ENCODE measurements around the gene GRHPR. TPM values are rescaled to one million over a fixed set of nuclear protein-coding genes. Genes with fewer than 3 reads are reported as not detected.
A peak's percentile ranks its signal among the peaks of the same experiment; 100 is the strongest.
"Not testable (repeated sequence)": the region's sequence is repeated elsewhere in the genome, so short reads cannot be mapped to it uniquely, and the experiment has no call there.

Gene GRHPR
- polyA plus RNA-seq, 1 donor from 2014 or later = 128 TPM

DNA sequence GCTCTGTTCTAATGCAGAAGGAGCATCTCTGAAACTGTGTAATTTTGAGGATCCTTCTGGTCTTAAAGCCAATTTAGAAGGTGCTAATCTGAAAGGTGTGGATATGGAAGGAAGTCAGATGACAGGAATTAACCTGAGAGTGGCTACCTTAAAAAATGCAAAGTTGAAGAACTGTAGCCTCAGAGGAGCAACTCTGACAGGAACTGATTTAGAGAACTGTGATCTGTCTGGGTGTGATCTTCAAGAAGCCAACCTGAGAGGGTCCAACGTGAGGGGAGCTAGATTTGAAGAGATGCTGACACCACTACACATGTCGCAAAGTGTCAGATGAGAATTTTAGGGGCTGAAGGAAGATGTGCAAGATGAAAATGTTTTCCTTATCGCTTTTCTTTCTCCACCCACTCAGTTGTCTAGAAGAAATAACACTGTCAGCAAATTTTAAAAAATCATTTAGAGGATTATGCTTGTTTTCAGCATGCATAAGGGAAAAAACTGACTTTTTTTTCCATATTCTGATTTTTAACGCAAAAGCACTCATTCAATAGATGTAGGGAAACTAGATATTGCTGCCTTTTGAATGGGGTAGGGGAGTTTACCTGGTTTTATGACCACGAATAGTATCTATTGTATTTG, 55.6 kb downstream of the GRHPR start:
- not testable (repeated sequence) for H3K9ac ChIP-seq (ENCODE audit: low read length); H3K27me3 ChIP-seq (ENCODE audit: insufficient read depth, low read depth, low read length); H3K4me2 ChIP-seq (ENCODE audit: low read length); H2AFZ ChIP-seq (ENCODE audit: low read depth, low read length); H3K27ac ChIP-seq (ENCODE audit: low read length); H3K4me3 ChIP-seq (ENCODE audit: low read length); H3K36me3 ChIP-seq (ENCODE audit: insufficient read depth, low read length); H3K79me2 ChIP-seq (replicated peaks; ENCODE audit: insufficient read depth, low read length); H3K9me2 ChIP-seq (ENCODE audit: insufficient read depth, low read length); H3F3A ChIP-seq (ENCODE audit: insufficient read depth, low read length, poor library complexity, severe bottlenecking); H3K9me3 ChIP-seq (ENCODE audit: low read length); H4K20me1 ChIP-seq (ENCODE audit: insufficient read depth)

DNA sequence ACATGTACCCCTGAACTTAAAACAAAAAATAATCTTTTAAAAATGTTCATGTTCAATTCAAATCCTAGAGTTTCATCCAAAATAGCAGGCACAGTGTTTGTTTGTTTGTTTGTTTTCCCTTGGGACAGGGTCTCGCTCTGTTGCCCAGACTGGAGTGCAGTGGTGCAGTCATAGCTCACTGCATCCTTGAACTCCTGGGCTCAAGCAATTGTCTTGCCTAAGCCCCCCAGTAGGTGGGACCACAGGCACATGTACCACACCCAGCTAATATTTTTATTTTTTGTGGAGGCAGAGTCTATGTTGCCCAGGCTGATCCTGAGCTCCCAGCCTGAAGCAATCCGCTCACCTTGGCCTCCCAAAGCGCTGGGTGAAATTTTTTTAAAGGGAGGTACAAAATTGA, 58.3 kb downstream of the GRHPR start:
- H3K9ac ChIP-seq (ENCODE audit: low read length) = no peak overlapping the region

DNA sequence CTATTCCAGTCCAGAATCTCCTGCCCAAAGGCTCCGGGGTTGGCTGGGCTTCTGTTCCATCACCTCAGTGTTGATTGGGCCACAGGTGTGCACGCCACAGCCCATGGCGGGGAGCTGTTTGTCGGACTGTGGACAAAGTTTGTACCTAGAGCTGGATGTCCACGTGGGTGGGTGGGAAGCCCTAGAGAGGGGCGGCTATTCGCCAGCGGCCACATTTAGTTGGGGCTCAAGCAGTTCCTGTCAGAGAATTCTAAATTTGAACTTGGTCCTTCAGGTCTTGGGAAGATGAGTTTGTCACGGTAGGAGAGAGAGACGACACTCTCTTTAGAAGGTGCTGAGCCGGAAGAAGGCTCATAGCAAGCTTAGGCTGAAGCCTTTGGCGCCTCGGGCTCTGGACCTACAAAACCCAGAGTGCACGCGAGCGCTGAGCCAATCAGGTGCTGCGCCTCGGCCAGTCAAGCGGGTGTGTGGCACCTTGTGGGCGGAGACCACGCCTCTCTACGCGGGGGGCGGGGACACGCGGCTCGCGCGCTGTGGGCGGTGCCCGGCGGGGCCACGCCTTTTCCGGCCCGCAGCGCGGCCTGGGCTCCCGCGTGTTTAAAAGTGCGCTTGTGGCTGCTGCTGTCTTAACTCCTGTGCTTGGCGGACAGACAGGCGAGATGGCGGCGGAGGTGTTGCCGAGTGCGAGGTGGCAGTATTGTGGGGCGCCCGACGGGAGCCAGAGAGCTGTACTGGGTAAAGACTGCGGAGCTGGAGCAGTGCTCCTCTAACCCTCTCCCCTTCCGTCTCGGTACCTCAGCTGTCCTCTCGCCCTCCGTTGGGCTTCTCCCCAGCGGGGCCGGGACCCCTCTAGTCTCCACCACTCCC, 63.1 kb downstream of the GRHPR start, which contains the start of gene POLR1E:
POLR1E (plus strand) TSS at position 560 of the 867 bp plus-strand sequence; CDS start at position 660, 100 bp downstream.
- Histone ChIP-seq H4K20me1 (ENCODE audit: insufficient read depth) (no peaks in the 10 kb centered on the region), H3F3A (ENCODE audit: insufficient read depth, low read length, poor library complexity, severe bottlenecking) (no peaks in the 10 kb centered on the region), H3K9ac (ENCODE audit: low read length) (peak within 1 kb of the TSS; percentile 63), H3K4me2 (ENCODE audit: low read length) (peak within 1 kb of the TSS; percentile 76), H3K27me3 (ENCODE audit: insufficient read depth, low read depth, low read length) (no peaks in the 10 kb centered on the region), H2AFZ (ENCODE audit: low read depth, low read length) (peak within 1 kb of the TSS; percentile 43), H3K4me3 (ENCODE audit: low read length) (peak within 1 kb of the TSS; percentile 80), H3K9me3 (ENCODE audit: low read length) (no peaks in the 10 kb centered on the region), H3K79me2 (replicated peaks; ENCODE audit: insufficient read depth, low read length) (no peaks in the 10 kb centered on the region), H3K27ac (ENCODE audit: low read length) (no peak within 1 kb of the TSS), H3K9me2 (ENCODE audit: insufficient read depth, low read length) (no peaks in the 10 kb centered on the region), H3K36me3 (ENCODE audit: insufficient read depth, low read length) (no peaks in the 10 kb centered on the region)
- TF ChIP-seq, protein P1, sequence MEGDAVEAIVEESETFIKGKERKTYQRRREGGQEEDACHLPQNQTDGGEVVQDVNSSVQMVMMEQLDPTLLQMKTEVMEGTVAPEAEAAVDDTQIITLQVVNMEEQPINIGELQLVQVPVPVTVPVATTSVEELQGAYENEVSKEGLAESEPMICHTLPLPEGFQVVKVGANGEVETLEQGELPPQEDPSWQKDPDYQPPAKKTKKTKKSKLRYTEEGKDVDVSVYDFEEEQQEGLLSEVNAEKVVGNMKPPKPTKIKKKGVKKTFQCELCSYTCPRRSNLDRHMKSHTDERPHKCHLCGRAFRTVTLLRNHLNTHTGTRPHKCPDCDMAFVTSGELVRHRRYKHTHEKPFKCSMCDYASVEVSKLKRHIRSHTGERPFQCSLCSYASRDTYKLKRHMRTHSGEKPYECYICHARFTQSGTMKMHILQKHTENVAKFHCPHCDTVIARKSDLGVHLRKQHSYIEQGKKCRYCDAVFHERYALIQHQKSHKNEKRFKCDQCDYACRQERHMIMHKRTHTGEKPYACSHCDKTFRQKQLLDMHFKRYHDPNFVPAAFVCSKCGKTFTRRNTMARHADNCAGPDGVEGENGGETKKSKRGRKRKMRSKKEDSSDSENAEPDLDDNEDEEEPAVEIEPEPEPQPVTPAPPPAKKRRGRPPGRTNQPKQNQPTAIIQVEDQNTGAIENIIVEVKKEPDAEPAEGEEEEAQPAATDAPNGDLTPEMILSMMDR (IDR thresholded peaks at IDR 0.05; ENCODE audit: poor library complexity, severe bottlenecking) = no peak
- TF ChIP-seq TAF1 (IDR thresholded peaks at IDR 0.05; ENCODE audit: low read depth) = no peak
- peak; percentile 43 for TF ChIP-seq SMC3 (conservative IDR thresholded peaks at IDR 0.05; ENCODE audit: poor library complexity)
- TF ChIP-seq, protein P2, sequence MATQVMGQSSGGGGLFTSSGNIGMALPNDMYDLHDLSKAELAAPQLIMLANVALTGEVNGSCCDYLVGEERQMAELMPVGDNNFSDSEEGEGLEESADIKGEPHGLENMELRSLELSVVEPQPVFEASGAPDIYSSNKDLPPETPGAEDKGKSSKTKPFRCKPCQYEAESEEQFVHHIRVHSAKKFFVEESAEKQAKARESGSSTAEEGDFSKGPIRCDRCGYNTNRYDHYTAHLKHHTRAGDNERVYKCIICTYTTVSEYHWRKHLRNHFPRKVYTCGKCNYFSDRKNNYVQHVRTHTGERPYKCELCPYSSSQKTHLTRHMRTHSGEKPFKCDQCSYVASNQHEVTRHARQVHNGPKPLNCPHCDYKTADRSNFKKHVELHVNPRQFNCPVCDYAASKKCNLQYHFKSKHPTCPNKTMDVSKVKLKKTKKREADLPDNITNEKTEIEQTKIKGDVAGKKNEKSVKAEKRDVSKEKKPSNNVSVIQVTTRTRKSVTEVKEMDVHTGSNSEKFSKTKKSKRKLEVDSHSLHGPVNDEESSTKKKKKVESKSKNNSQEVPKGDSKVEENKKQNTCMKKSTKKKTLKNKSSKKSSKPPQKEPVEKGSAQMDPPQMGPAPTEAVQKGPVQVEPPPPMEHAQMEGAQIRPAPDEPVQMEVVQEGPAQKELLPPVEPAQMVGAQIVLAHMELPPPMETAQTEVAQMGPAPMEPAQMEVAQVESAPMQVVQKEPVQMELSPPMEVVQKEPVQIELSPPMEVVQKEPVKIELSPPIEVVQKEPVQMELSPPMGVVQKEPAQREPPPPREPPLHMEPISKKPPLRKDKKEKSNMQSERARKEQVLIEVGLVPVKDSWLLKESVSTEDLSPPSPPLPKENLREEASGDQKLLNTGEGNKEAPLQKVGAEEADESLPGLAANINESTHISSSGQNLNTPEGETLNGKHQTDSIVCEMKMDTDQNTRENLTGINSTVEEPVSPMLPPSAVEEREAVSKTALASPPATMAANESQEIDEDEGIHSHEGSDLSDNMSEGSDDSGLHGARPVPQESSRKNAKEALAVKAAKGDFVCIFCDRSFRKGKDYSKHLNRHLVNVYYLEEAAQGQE (IDR thresholded peaks at IDR 0.05; ENCODE audit: borderline replicate concordance) = no peak
- TF ChIP-seq MXI1 (conservative IDR thresholded peaks at IDR 0.05; ENCODE audit: poor library complexity, severe bottlenecking) = peak; percentile 94
- peak; percentile 66 for TF ChIP-seq POLR2AphosphoS5 (IDR thresholded peaks at IDR 0.05)
- TF ChIP-seq EZH2 (IDR thresholded peaks at IDR 0.05; ENCODE audit: borderline replicate concordance, insufficient read depth, low read length, poor library complexity, severe bottlenecking) = no peak
- no peak for TF ChIP-seq RAD21 (conservative IDR thresholded peaks at IDR 0.05)
- TF ChIP-seq EP300 (conservative IDR thresholded peaks at IDR 0.05; ENCODE audit: poor library complexity, severe bottlenecking) = peak; percentile 14

More for the DNA sequence above, 58.3 kb downstream of the GRHPR start:
- Histone ChIP-seq H3K27me3 (ENCODE audit: insufficient read depth, low read depth, low read length) (no peaks in the 10 kb centered on the region), H3K4me3 (ENCODE audit: low read length) (no peak overlapping the region), H3K9me3 (ENCODE audit: low read length) (no peaks in the 10 kb centered on the region), H3F3A (ENCODE audit: insufficient read depth, low read length, poor library complexity, severe bottlenecking) (no peaks in the 10 kb centered on the region), H2AFZ (ENCODE audit: low read depth, low read length) (no peak overlapping the region), H3K4me2 (ENCODE audit: low read length) (no peak overlapping the region), H3K79me2 (replicated peaks; ENCODE audit: insufficient read depth, low read length) (no peaks in the 10 kb centered on the region), H4K20me1 (ENCODE audit: insufficient read depth) (no peaks in the 10 kb centered on the region), H3K9me2 (ENCODE audit: insufficient read depth, low read length) (no peaks in the 10 kb centered on the region), H3K36me3 (ENCODE audit: insufficient read depth, low read length) (no peaks in the 10 kb centered on the region), H3K27ac (ENCODE audit: low read length) (no peak overlapping the region)
- TF ChIP-seq, protein P1 (IDR thresholded peaks at IDR 0.05; ENCODE audit: poor library complexity, severe bottlenecking) = no peak
- TF ChIP-seq TAF1 (IDR thresholded peaks at IDR 0.05; ENCODE audit: low read depth) (no peak), EZH2 (IDR thresholded peaks at IDR 0.05; ENCODE audit: borderline replicate concordance, insufficient read depth, low read length, poor library complexity, severe bottlenecking) (no peak), POLR2AphosphoS5 (IDR thresholded peaks at IDR 0.05) (no peak), MXI1 (conservative IDR thresholded peaks at IDR 0.05; ENCODE audit: poor library complexity, severe bottlenecking) (no peak)
